Stimulated activated CD8-positive, alpha-beta memory T cell treated with anti-CD3 and anti-CD28 coated beads, Interleukin-15, amount 100 ng/mL, for 48 hours (primary cell): ENCODE data around the gene NTRK3.

ENCODE experiments used
- DNase-seq, 2 donors: peaks; one replicate each; pipeline ENCODE4 v3.0.0-alpha.2; 2020; ENCODE audit warnings: low read depth in 2 of 2

Gene NTRK3

GRCh38 chr15:87986776-87987175 lies 269.8 kb downstream of the NTRK3 start:
- DNase-seq: no peak

DNA sequence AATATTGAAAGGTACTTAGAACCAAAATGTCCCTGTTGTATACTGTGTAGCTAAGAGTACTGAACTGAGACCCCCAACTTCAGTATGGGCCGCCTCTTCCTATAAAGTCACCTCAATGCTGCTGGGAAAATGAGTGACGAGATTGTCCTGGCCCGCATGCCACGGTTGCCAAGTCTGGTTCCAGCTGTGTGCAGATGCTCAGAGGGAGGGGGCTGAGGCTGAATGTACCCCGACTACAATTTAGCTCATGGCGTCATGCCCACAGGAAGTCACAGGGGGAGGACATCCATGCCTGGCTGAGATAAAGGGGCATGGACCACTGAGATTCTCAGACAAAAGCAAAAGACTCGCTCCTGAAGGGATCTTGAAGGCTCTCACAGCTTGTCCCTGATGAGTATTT lies 271.1 kb downstream of the NTRK3 start:
- no peak for DNase-seq

DNA sequence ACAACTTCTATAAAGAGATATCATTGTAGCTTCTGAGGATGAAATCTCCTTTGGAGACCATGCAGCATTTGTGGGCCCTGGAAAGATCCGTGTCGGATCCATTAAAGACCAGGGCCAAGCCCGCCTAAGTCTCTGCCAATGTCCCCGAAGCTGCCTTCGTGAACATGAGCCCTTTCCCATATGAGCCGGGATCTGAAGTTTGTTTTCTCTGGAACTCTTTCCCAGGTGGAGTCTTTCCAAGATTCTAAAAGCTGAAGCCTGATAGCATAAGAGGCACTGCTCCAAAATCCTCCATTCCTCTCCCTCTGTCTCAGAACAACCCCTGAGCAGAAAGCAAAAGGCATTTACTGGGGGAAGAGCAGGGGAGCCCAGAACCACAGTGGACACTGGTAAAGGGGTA lies 274.6 kb downstream of the NTRK3 start:
- DNase-seq: no peak

DNA sequence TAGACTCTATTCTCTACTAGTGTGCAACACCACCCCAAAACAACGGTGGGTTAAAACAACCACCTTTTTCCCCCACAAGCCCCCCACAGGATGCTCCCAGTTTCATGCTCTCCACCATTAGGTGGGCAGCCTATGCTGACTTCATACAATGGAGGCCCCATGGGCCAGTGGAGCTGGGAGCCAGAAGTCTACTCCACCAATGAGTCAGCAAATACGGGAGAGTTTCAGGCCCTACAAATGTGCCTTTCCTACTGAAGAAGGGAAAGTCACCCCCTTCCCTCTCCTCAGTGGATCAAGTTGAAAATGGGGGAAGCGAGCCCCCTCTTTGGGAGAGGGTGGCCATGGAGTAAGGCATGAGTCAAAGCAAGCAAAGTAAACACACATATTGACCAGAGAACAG lies 278.6 kb downstream of the NTRK3 start:
- DNase-seq: no peak

DNA sequence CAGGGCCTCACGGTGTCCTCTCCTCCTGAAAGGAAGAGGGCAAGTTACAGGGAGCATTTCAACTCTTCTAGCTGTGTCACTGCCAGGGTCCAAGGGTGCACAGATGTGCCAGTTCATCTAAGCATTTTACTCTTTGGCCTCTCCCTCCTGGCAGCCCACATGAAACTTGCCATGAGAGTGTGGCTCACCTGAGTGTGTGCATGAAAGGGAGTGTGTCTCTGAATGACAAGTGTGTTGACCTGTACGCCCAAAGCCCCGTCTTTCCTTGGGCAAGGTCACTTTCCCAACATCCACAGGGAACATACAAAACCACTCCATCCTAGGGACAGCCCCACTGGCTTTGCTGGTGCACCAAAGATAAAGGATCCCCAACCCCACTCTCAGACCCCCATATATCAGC lies 280.0 kb downstream of the NTRK3 start:
- DNase-seq: no peak

- no peak for DNase-seq
Measured at GRCh38 chr15:87973501-87974215, 282.9 kb downstream of the NTRK3 start.

GRCh38 chr15:87971076-87971475 lies 285.5 kb downstream of the NTRK3 start:
- DNase-seq: no peak

DNA sequence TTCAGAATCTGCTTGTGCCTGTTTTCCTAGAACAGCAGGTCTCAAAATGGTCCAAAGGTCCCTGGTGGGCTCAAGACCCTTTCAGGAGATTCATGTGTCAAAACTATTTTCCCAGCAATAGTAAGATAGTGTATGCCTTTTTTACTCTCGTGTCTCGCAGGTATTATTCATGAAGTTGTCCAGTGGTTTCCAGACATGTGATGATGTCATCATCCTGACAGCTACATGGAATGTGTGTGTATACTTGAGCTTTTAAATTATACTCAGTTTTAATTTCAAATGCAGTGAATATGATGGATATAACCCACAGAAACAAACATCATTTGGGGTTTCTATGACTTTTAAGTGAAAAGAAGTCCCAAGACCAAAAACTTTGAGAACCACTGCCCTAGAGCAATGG lies 288.6 kb downstream of the NTRK3 start:
- no peak for DNase-seq

DNA sequence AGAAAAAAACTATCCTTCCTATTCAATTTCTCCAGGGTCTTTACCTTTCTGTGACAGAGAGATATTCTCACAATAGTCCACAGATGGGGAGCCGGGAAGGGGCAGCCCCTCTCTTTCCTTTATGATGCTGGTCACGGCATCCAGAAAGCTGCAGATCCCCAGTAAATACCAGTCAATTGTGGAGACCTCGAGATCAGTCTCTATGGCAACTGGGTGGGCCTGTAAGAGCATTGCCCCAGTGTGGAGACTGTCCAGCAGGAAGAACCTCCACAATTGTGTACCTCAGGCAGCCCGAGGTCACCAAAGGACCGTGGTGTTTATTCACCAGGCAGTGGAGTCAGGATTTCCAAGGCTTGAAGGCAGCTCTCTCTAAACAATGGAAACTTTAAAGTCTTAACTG lies 291.2 kb downstream of the NTRK3 start:
- DNase-seq: no peak

GRCh38 chr15:87962428-87962827 lies 294.1 kb downstream of the NTRK3 start:
- DNase-seq: no peak

- no peak for DNase-seq
Measured at GRCh38 chr15:87961851-87962420, 294.6 kb downstream of the NTRK3 start.

DNA sequence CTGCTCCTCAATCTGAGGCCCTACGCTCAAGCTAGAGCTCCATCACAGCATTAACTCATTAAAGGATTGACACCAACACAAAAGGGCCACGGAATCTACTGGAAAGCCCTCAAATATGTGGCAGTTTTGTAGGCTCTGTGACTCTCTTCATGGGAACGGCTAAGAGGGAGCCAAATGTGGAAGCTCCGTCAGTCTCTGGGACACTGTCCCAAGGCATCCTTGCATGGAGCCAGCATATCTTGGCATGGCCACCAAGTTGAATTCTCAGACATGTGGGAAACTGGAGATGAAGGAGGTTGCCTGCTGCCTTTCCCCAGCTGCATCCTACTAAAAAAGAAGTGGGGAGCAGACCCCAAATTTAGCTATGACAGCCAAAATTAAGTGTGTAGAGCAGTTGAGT lies 296.9 kb downstream of the NTRK3 start:
- no peak for DNase-seq

GRCh38 chr15:87959080-87959479 lies 297.5 kb downstream of the NTRK3 start:
- no peak for DNase-seq

DNA sequence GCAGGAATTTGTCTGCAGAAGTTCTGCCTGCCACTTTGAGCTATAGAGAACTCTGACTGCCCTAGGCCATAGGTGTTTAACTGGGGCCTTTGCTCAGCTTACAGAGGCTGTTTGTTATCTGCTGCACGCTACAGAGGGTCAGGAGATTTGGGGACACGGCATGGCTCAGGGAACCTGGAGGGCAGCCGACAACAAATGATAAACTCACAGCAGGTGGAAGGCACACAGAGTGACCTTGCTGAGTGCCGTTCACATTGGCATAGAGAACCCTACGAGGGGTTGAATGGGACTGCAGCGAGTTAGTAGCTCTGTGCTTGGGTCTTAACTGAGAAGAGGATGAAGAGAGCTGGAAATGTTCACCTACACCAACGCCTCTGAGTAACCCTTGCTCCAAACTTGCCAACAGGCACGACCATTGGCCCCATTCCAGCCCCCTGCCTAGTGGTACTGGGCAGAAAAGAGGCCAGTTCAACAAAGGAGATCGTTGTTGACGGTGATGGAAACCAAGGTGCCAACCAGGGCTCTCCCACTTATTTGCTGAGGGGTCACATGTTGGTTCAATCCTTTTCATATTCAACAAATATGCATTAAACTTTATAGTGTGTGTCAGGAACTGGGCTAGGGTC lies 301.1 kb downstream of the NTRK3 start:
- DNase-seq: no peak

DNA sequence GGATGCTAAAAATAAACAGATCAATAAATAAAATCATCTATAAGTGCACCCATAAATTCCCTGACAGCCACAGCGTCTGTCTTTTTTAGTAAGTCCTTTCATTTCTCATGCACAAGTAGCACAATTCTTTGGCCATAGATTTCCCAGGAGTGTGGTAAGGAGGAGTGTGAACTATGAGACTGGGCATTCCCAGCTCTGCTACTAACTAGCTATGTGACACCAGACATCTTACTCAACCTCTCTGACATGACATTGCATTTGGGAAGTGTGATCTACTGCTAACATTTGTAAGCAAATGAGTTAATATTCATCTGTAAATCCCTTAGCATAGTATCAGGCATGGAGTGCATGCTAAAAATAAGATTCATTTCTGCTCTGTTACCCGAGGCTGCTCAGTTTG lies 301.7 kb downstream of the NTRK3 start:
- no peak for DNase-seq

GRCh38 chr15:87952736-87953287 lies 303.7 kb downstream of the NTRK3 start:
- DNase-seq: no peak

DNA sequence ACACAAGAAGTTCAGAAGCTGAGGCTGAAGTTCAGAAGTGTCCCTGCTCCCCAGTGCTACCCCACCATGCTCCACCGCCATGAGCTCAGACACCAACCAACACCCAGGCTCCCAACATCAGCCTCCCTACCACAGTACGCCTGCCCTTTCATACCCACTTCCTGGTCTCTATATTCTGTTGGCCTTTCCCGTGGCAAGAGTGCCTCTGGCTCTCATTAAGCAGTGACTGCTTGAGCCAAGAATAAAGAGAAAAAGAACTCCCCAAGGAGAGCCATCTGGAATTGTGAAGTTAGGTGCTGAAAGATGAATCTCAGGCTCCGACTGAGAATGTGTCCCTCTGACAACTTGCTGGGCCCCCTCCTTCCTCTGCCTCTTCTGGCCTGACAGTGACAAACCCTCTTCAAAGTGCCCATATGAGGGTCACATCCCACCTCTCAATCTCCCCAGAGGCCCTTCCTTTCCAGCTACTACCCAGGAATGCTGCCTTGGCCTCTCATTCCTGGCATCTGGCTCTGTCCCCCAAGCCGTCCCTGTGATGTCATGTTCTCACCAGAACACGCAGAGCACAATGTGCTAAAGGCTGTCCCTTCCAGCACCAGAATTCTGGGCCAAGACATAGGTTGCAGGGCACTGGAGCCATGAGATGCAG lies 306.8 kb downstream of the NTRK3 start:
- DNase-seq: no peak

GRCh38 chr15:87949151-87949574 lies 307.4 kb downstream of the NTRK3 start:
- DNase-seq: no peak

DNA sequence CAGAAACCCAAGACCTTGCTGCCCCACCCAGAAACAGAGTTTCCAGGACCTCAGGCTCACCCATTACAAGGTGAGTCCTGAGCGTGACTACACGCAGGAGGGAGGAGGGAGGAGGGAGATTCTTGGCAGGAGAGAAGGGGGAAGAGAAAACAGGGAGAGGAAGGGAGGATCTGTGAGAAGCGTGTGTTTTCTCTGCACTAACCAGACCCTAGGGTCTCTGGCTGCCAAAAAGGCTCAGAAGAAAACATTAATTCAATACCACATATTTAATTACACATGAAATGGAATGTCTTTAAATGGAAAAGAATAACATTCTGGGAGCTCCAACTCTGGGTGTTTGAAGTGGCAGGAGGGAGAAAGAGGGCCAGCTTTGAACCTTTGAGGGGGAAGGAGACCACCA lies 309.0 kb downstream of the NTRK3 start:
- DNase-seq: no peak

DNA sequence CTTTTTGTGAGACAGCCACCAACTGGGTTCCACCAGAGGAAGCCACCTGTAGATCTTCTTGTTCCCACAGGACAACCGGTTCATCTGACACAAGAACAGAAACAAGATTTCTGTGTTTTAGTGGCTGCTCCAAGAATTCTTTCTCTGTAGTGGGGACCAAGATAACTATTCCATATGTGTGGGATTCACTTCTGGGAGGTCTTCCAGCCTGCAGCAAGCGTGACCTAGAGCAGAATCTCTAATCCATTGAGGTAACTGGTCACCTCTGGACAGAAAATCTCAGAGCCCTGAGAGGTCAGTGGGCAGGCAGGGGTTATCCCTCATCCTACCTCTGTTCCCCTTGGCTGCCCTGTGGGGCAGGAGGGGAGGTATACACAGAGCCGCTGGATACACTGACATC lies 311.3 kb downstream of the NTRK3 start:
- no peak for DNase-seq

DNA sequence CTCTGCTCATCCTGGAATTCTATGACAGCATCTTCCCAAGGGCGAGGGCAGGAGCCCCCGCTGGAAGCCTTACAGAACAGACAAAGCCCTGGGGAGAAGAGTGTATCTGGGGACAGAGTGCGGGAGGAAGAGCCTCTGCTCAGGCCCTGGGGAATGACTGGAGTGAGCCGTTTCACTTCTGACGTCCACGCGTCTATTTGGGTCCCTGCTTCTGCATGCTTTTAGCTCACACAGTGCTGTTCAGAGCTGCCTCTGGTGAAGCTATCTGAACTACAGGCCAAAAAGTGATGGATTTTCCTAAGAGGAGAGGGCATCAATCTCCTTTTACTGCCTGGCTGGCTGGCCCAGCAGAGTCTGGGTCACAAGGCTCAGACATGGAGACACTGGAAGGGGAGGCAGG lies 311.8 kb downstream of the NTRK3 start:
- DNase-seq: no peak

- DNase-seq: no peak
Measured at GRCh38 chr15:87944050-87944449, 312.5 kb downstream of the NTRK3 start.

DNA sequence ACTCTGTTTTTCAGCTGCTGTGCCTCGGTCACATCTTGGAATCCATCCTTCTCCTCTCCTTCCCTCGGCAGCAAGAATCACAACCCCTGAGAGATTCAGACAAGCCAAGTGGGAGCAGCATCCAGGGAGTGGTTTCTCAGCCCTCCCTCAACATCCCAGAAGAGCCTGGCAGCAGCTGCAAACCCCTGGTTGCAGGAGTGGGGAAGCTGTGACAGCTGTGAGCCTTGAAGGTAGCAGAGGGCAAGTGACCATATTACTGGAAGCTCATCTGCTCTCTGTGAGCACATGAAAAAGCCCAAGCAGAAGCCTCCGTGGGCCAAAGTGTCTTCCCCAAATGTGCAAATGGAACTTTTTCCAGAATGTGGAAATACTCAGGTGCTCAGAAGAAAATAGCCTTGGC lies 312.9 kb downstream of the NTRK3 start:
- no peak for DNase-seq
